K562 (cell line): ENCODE data around the gene COL15A1. TPM values are rescaled to one million over a fixed set of nuclear protein-coding genes. Genes with fewer than 3 reads are reported as not detected.

Experiments used
- BRD4 ChIP-seq: fragments of 200-600 bp; sonication (generic); IDR thresholded peaks from 2 replicates; pipeline ENCODE4 v1.6.1; 2017; ENCODE audit warnings: inconsistent platforms
- BRD9 ChIP-seq: fragments of 450-650 bp; IDR thresholded peaks from 2 replicates; pipeline ENCODE4 v1.6.1; 2018; ENCODE audit warnings: low read depth; ENCODE audit not compliant: partially characterized antibody
- CXXC5 ChIP-seq: fragments of 250-450 bp; sonication (Bioruptor Pico); IDR thresholded peaks from 2 replicates; pipeline ENCODE4 v1.8.0; 2022; ENCODE audit warnings: inconsistent platforms, mild to moderate bottlenecking, moderate library complexity
- ETS1 ChIP-seq: conservative IDR thresholded peaks from 2 replicates; pipeline ENCODE4 v1.6.1; 2011; ENCODE audit warnings: low read depth, mild to moderate bottlenecking, low read length; ENCODE audit not compliant: control insufficient read depth
- ETV6 ChIP-seq, 3 experiments: fragments of 150-350 bp in 1 of 3; sonication (generic) in 1 of 3; formaldehyde crosslinking in 1 of 3; IDR thresholded peaks; 2 replicates each; pipeline versions ENCODE4 v1.6.1 to v1.8.0; 2014 to 2022; ENCODE audit warnings: borderline replicate concordance in 2 of 3, low read depth in 2 of 3, antibody characterized with exemption in 1 of 3, low read length in 1 of 3, mild to moderate bottlenecking in 1 of 3, missing genetic modification reagents in 1 of 3
- HEY1 ChIP-seq: fragments of 250-450 bp; sonication (Bioruptor Pico); IDR thresholded peaks from 2 replicates; pipeline ENCODE4 v1.5.0; 2020; ENCODE audit warnings: mild to moderate bottlenecking, moderate library complexity, borderline replicate concordance
- KAT2B ChIP-seq: IDR thresholded peaks from one replicate; pipeline ENCODE4 v1.6.1; 2012; ENCODE audit warnings: low read depth, mild to moderate bottlenecking, control low read depth, inconsistent platforms, low read length, moderate library complexity
- KDM1A ChIP-seq, 2 experiments: fragments of 450-650 bp; IDR thresholded peaks; 2 replicates each; pipeline ENCODE4 v1.6.1; 2016; ENCODE audit warnings: mild to moderate bottlenecking in 2 of 2
- L3MBTL2 ChIP-seq: fragments of 450-650 bp; IDR thresholded peaks from 2 replicates; pipeline ENCODE4 v1.6.1; 2016; ENCODE audit warnings: mild to moderate bottlenecking, moderate library complexity
- NFE2L1 ChIP-seq: fragments of 450-650 bp; IDR thresholded peaks from 2 replicates; pipeline ENCODE4 v1.6.1; 2016; ENCODE audit warnings: missing genetic modification characterization, low read depth, mild to moderate bottlenecking, missing compliant biosample characterization, moderate library complexity, borderline replicate concordance
- NRF1 ChIP-seq, 2 experiments: fragments of 450-650 bp; IDR thresholded peaks in 1 of 2; conservative IDR thresholded peaks in 1 of 2; 2 replicates each; pipeline ENCODE4 v1.6.1; 2014; ENCODE audit warnings: mild to moderate bottlenecking in 2 of 2
- ZFP91 ChIP-seq: sonication (generic); formaldehyde crosslinking; IDR thresholded peaks from 2 replicates; pipeline ENCODE4 v1.8.0; 2022; ENCODE audit warnings: mild to moderate bottlenecking, missing genetic modification reagents
- ZKSCAN3 ChIP-seq: fragments of 250-450 bp; sonication (Bioruptor Pico); IDR thresholded peaks from 2 replicates; pipeline ENCODE4 v1.4.0; 2020
- ZNF24 ChIP-seq: fragments of 450-650 bp; IDR thresholded peaks from 2 replicates; pipeline ENCODE4 v1.6.1; 2016
- ZNF263 ChIP-seq: sonication (generic); formaldehyde crosslinking; IDR thresholded peaks from 2 replicates; pipeline ENCODE4 v1.8.0; 2022; ENCODE audit warnings: mild to moderate bottlenecking, missing genetic modification reagents, borderline replicate concordance
- ZNF384 ChIP-seq: IDR thresholded peaks from 2 replicates; pipeline ENCODE4 v1.6.1; 2012; ENCODE audit warnings: low read depth, low read length, improper control_type of control experiment
- ZNF584 ChIP-seq: fragments of 200-800 bp; sonication (Bioruptor generic); IDR thresholded peaks from 2 replicates; pipeline ENCODE4 v1.6.1; 2016; ENCODE audit warnings: low read depth, mild to moderate bottlenecking, missing genetic modification characterization, missing compliant biosample characterization
- ZNF77 ChIP-seq: fragments of 250-450 bp; sonication (Bioruptor Pico); IDR thresholded peaks from 2 replicates; pipeline ENCODE4 v1.5.0; 2020
- ZNF830 ChIP-seq: fragments of 250-450 bp; sonication (Bioruptor Pico); IDR thresholded peaks from 2 replicates; pipeline ENCODE4 v1.5.0; 2021; ENCODE audit warnings: mild to moderate bottlenecking
- polyA plus RNA-seq, 8 experiments: library from polyadenylated mRNA; depleted of rRNA in 4 of 8; stranded (reverse) in 5 of 8; unstranded in 3 of 8; fragments of >200 nt; fragmentation: Nextera tagmentation in 2 of 8; fragmentation: Illumina TruSeq in 1 of 8; extraction: Ambion mirVana in 2 of 8; extraction: Trizol in 1 of 8; gene quantifications; 2 replicates each; pipeline versions ENCODE4 v1.2.1 to v1.2.3, GENCODE V29; 2011 to 2014; ENCODE audit warnings: inconsistent platforms in 1 of 8, missing spikeins in 1 of 8
- total RNA-seq, 7 experiments: library from RNA; depleted of rRNA in 6 of 7; stranded (reverse); fragments of >200 nt in 6 of 7; fragmentation: Illumina TruSeq in 2 of 7; extraction: Trizol in 2 of 7; gene quantifications; 2 replicates each; pipeline versions ENCODE4 v1.2.1 to v1.2.3, GENCODE V29; 2011 to 2021; ENCODE audit warnings: low replicate concordance in 1 of 7
- TF ChIP-seq, protein P1 (sequence below): sonication (generic); formaldehyde crosslinking; IDR thresholded peaks from 2 replicates; pipeline ENCODE4 v1.8.0; 2023; ENCODE audit warnings: missing genetic modification reagents, mild to moderate bottlenecking, borderline replicate concordance

COL15A1 gene
- total and polyA plus RNA-seq, 9 of the 15 experiments (the other 6 are each of a cell fraction or from before 2014, with no cell fraction given), result 0.46 to 5.1 (median 2.6) TPM

GRCh38 chr9:98916660-98917059 lies 27.0 kb upstream of the COL15A1 start (continued):
- TF ChIP-seq ETS1 (0 out of 2 replicates have a peak, but pooled peaks have one; percentile 24), HEY1 (CRISPR knock-in tag) (no peak), L3MBTL2 (peak; percentile 85), NFE2L1 (no peak), BRD4 (no peak), ZKSCAN3 (CRISPR knock-in tag) (no peak), BRD9 (no peak), ZNF584 (CRISPR knock-in tag) (no peak), ZNF77 (CRISPR knock-in tag) (no peak), ETV6 (IDR thresholded peaks at IDR 0.05; ENCODE audit: borderline replicate concordance in 1 of 2, low read depth in 2 of 2, low read length in 1 of 2) (no peak), ETV6 (CRISPR knock-in tag; IDR thresholded peaks at IDR 0.05; ENCODE audit: borderline replicate concordance) (no peak), ZFP91 (CRISPR knock-in tag) (no peak), ZNF384 (0 out of 2 replicates have a peak, but pooled peaks have one; percentile 16), ZNF263 (CRISPR knock-in tag) (no peak), NRF1 (conservative IDR thresholded peaks at IDR 0.05 in 1 of 2, IDR thresholded peaks at IDR 0.05 in 1 of 2) (0 out of 4 replicates have a peak, but pooled peaks have one; percentile 25 to 30), ZNF24 (0 out of 2 replicates have a peak, but pooled peaks have one; percentile 21), CXXC5 (CRISPR knock-in tag) (peak; percentile 71), ZNF830 (CRISPR knock-in tag) (no peak), KDM1A (IDR thresholded peaks at IDR 0.05) (no peak), KAT2B (no peak)
- TF ChIP-seq, protein P1, sequence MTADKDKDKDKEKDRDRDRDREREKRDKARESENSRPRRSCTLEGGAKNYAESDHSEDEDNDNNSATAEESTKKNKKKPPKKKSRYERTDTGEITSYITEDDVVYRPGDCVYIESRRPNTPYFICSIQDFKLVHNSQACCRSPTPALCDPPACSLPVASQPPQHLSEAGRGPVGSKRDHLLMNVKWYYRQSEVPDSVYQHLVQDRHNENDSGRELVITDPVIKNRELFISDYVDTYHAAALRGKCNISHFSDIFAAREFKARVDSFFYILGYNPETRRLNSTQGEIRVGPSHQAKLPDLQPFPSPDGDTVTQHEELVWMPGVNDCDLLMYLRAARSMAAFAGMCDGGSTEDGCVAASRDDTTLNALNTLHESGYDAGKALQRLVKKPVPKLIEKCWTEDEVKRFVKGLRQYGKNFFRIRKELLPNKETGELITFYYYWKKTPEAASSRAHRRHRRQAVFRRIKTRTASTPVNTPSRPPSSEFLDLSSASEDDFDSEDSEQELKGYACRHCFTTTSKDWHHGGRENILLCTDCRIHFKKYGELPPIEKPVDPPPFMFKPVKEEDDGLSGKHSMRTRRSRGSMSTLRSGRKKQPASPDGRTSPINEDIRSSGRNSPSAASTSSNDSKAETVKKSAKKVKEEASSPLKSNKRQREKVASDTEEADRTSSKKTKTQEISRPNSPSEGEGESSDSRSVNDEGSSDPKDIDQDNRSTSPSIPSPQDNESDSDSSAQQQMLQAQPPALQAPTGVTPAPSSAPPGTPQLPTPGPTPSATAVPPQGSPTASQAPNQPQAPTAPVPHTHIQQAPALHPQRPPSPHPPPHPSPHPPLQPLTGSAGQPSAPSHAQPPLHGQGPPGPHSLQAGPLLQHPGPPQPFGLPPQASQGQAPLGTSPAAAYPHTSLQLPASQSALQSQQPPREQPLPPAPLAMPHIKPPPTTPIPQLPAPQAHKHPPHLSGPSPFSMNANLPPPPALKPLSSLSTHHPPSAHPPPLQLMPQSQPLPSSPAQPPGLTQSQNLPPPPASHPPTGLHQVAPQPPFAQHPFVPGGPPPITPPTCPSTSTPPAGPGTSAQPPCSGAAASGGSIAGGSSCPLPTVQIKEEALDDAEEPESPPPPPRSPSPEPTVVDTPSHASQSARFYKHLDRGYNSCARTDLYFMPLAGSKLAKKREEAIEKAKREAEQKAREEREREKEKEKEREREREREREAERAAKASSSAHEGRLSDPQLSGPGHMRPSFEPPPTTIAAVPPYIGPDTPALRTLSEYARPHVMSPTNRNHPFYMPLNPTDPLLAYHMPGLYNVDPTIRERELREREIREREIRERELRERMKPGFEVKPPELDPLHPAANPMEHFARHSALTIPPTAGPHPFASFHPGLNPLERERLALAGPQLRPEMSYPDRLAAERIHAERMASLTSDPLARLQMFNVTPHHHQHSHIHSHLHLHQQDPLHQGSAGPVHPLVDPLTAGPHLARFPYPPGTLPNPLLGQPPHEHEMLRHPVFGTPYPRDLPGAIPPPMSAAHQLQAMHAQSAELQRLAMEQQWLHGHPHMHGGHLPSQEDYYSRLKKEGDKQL (CRISPR knock-in tag), result no peak
